HUES64 (cell line): ENCODE data around the gene RNH1.
"Not testable (repeated sequence)": the region's sequence is repeated elsewhere in the genome, so short reads cannot be mapped to it uniquely, and the experiment has no call there.

Source experiments
- H3K27ac ChIP-seq: 2 replicates; pipeline ENCODE4 v1.7.0; 2013; ENCODE audit warnings: low read depth, low read length, inconsistent platforms
- H3K27me3 ChIP-seq: 2 replicates; pipeline ENCODE4 v1.6.1; 2013; ENCODE audit warnings: mild to moderate bottlenecking, low read length; ENCODE audit not compliant: insufficient read depth
- H3K36me3 ChIP-seq: 2 replicates; pipeline ENCODE4 v1.6.1; 2013; ENCODE audit warnings: mild to moderate bottlenecking, low read length; ENCODE audit not compliant: insufficient read depth
- H3K4me1 ChIP-seq: 2 replicates; pipeline ENCODE4 v1.6.1; 2013; ENCODE audit warnings: mild to moderate bottlenecking, low read length, moderate library complexity; ENCODE audit not compliant: insufficient read depth
- H3K4me3 ChIP-seq: 2 replicates; pipeline ENCODE4 v1.5.1; 2013; ENCODE audit warnings: mild to moderate bottlenecking, low read length, moderate library complexity
- H3K9ac ChIP-seq: 2 replicates; pipeline ENCODE4 v1.6.1; 2013; ENCODE audit warnings: mild to moderate bottlenecking, low read depth, low read length
- H3K9me3 ChIP-seq: 2 replicates; pipeline ENCODE4 v1.6.1; 2013; ENCODE audit warnings: low read depth, low read length; ENCODE audit not compliant: insufficient read depth
- WGBS: fragments of 150-250, 120-280 bp; methylation state at CpG from one replicate; pipeline ENCODE4 v1.1.7; 2013; ENCODE audit warnings: missing lambda C conversion rate; 5-methylcytosine and 5-hydroxymethylcytosine counted together

RNH1 gene

GRCh38 chr11:529728-530411 is 22.8 kb upstream of the RNH1 start:
- H3K4me1 ChIP-seq: no peaks in the 10 kb centered on the region
- WGBS: 91% methylated on average over 18 of the region's 18 CpGs
- peaks cover 22% of the 10 kb centered on the region for H3K36me3 ChIP-seq
- no peaks in the 10 kb centered on the region for H3K27me3 ChIP-seq
- no peak overlapping the region for H3K4me3 ChIP-seq
- no peaks in the 10 kb centered on the region for H3K9me3 ChIP-seq
- H3K9ac ChIP-seq: no peak overlapping the region
- no peak overlapping the region for H3K27ac ChIP-seq

- H3K9ac ChIP-seq: no peak overlapping the region
- no peaks in the 10 kb centered on the region for H3K27me3 ChIP-seq
- H3K4me1 ChIP-seq: no peaks in the 10 kb centered on the region
- WGBS: 82% methylated on average over 29 of the region's 29 CpGs
- H3K27ac ChIP-seq: no peak overlapping the region
- no peak overlapping the region for H3K4me3 ChIP-seq
- H3K36me3 ChIP-seq: peaks cover 22% of the 10 kb centered on the region
- H3K9me3 ChIP-seq: no peaks in the 10 kb centered on the region
Measured at GRCh38 chr11:528815-529727, 22.0 kb upstream of the RNH1 start.

- WGBS: 87% methylated on average over 30 of the region's 30 CpGs
- Histone ChIP-seq H3K9me3 (no peaks in the 10 kb centered on the region), H3K4me3 (no peak overlapping the region), H3K36me3 (peaks cover 17% of the 10 kb centered on the region), H3K4me1 (no peaks in the 10 kb centered on the region), H3K27me3 (no peaks in the 10 kb centered on the region), H3K27ac (no peak overlapping the region), H3K9ac (no peak overlapping the region)
Measured at GRCh38 chr11:528166-528814, 21.2 kb upstream of the RNH1 start.

- H3K4me1 ChIP-seq: no peaks in the 10 kb centered on the region
- no peaks in the 10 kb centered on the region for H3K27me3 ChIP-seq
- H3K36me3 ChIP-seq: no peaks in the 10 kb centered on the region
- H3K9me3 ChIP-seq: no peaks in the 10 kb centered on the region
- no peak overlapping the region for H3K4me3 ChIP-seq
- H3K27ac ChIP-seq: no peak overlapping the region
- H3K9ac ChIP-seq: no peak overlapping the region
- WGBS: 89% methylated on average over 17 of the region's 17 CpGs
Measured at GRCh38 chr11:526192-526591, 19.1 kb upstream of the RNH1 start.

- H3K4me1 ChIP-seq: no peaks in the 10 kb centered on the region
- 89% methylated on average over 10 of the region's 10 CpGs for WGBS
- H3K9ac ChIP-seq: no peak overlapping the region
- H3K27me3 ChIP-seq: no peaks in the 10 kb centered on the region
- H3K4me3 ChIP-seq: no peak overlapping the region
- H3K27ac ChIP-seq: no peak overlapping the region
- no peaks in the 10 kb centered on the region for H3K36me3 ChIP-seq
- H3K9me3 ChIP-seq: peaks cover 5% of the 10 kb centered on the region; the same call in 1 of the 2 replicates
Measured at GRCh38 chr11:521177-521688, 14.2 kb upstream of the RNH1 start.

GRCh38 chr11:520428-521176 is 13.6 kb upstream of the RNH1 start:
- no peaks in the 10 kb centered on the region for H3K27me3 ChIP-seq
- WGBS: 92% methylated on average over 39 of the region's 39 CpGs
- H3K4me1 ChIP-seq: no peaks in the 10 kb centered on the region
- H3K9ac ChIP-seq: no peak overlapping the region
- peaks cover 8% of the 10 kb centered on the region; the same call in 1 of the 2 replicates for H3K9me3 ChIP-seq
- no peak overlapping the region for H3K4me3 ChIP-seq
- H3K27ac ChIP-seq: no peak overlapping the region
- no peaks in the 10 kb centered on the region for H3K36me3 ChIP-seq

- Histone ChIP-seq H3K4me3 (peak overlapping the region; percentile 37), H3K9ac (no peak overlapping the region), H3K36me3 (no peaks in the 10 kb centered on the region; the same call in 1 of the 2 replicates), H3K27ac (no peak overlapping the region), H3K4me1 (no peaks in the 10 kb centered on the region), H3K27me3 (no peaks in the 10 kb centered on the region), H3K9me3 (peaks cover 8% of the 10 kb centered on the region; the same call in 1 of the 2 replicates)
- WGBS: 31% methylated on average over 74 of the region's 74 CpGs
Measured at GRCh38 chr11:518463-519202, 11.6 kb upstream of the RNH1 start.

- H3K4me3 ChIP-seq, H3K4me1 ChIP-seq, H3K27ac ChIP-seq, H3K9ac ChIP-seq, H3K27me3 ChIP-seq, H3K9me3 ChIP-seq, H3K36me3 ChIP-seq: not testable (repeated sequence)
- 96% methylated on average over 43 of the region's 43 CpGs for WGBS
Measured at GRCh38 chr11:516918-517685, 10.1 kb upstream of the RNH1 start.

- 85% methylated on average over 4 of the region's 4 CpGs for WGBS
- Histone ChIP-seq H3K27ac (no peak overlapping the region), H3K9me3 (peaks cover 8% of the 10 kb centered on the region; the same call in 1 of the 2 replicates), H3K4me3 (no peak overlapping the region), H3K27me3 (no peaks in the 10 kb centered on the region), H3K36me3 (peaks cover 3% of the 10 kb centered on the region; the same call in 1 of the 2 replicates), H3K9ac (no peak overlapping the region), H3K4me1 (no peaks in the 10 kb centered on the region)
Measured at GRCh38 chr11:516400-516799, 9.4 kb upstream of the RNH1 start.
